SK-N-SH treated with all-trans-retinoic acid at 6 μM for 48 hours (cell line): ENCODE data around the gene NBPF1.
"Not testable (repeated sequence)": the region's sequence is repeated elsewhere in the genome, so short reads cannot be mapped to it uniquely, and the experiment has no call there.

Experiments used
- CREB5 ChIP-seq: fragments of 250-450 bp; sonication (Bioruptor Pico); IDR thresholded peaks from 2 replicates; pipeline ENCODE4 v1.5.1; 2020; ENCODE audit warnings: low read depth, mild to moderate bottlenecking, moderate library complexity
- GLIS3 ChIP-seq: fragments of 250-450 bp; sonication (Bioruptor Pico); IDR thresholded peaks from 2 replicates; pipeline ENCODE4 v1.5.0; 2020; ENCODE audit warnings: mild to moderate bottlenecking, moderate library complexity
- ISL1 ChIP-seq: fragments of 250-450 bp; sonication (Bioruptor Pico); IDR thresholded peaks from 2 replicates; pipeline ENCODE4 v2.1.2; 2022; ENCODE audit warnings: mild to moderate bottlenecking, moderate library complexity
- PATZ1 ChIP-seq: fragments of 250-450 bp; sonication (Bioruptor Pico); IDR thresholded peaks from 2 replicates; pipeline ENCODE4 v1.8.0; 2020; ENCODE audit warnings: mild to moderate bottlenecking, moderate library complexity, borderline replicate concordance
- PPARA ChIP-seq: fragments of 250-450 bp; sonication (Bioruptor Pico); IDR thresholded peaks from 2 replicates; pipeline ENCODE4 v1.5.0; 2020; ENCODE audit warnings: mild to moderate bottlenecking, borderline replicate concordance
- TOX ChIP-seq: fragments of 250-450 bp; sonication (Bioruptor Pico); IDR thresholded peaks from 2 replicates; pipeline ENCODE4 v1.8.0; 2021; ENCODE audit warnings: mild to moderate bottlenecking, moderate library complexity, borderline replicate concordance
- ZFP3 ChIP-seq: fragments of 250-450 bp; sonication (Bioruptor Pico); IDR thresholded peaks from 2 replicates; pipeline ENCODE4 v1.5.0; 2020; ENCODE audit warnings: mild to moderate bottlenecking, moderate library complexity

- TF ChIP-seq CREB5 (CRISPR knock-in tag); GLIS3 (CRISPR knock-in tag); ISL1; ZFP3 (CRISPR knock-in tag); TOX (CRISPR knock-in tag); PATZ1 (CRISPR knock-in tag); PPARA (CRISPR knock-in tag): not testable (repeated sequence)
These were observed 1.4 kb downstream of the NBPF1 start for GRCh38 chr1:16611981-16612331.
